Globus pallidus (tissue), 1 donor: ENCODE results near the gene ISG20L2.
A peak's percentile ranks its signal among the peaks of the same experiment; 100 is the strongest.
"Not testable (repeated sequence)": the region's sequence is repeated elsewhere in the genome, so short reads cannot be mapped to it uniquely, and the experiment has no call there.

ENCODE experiments used
- DNase-seq: peaks from one replicate; pipeline ENCODE4 v3.0.0-alpha.2; 2015; ENCODE audit warnings: low spot score

ISG20L2 gene, protein sequence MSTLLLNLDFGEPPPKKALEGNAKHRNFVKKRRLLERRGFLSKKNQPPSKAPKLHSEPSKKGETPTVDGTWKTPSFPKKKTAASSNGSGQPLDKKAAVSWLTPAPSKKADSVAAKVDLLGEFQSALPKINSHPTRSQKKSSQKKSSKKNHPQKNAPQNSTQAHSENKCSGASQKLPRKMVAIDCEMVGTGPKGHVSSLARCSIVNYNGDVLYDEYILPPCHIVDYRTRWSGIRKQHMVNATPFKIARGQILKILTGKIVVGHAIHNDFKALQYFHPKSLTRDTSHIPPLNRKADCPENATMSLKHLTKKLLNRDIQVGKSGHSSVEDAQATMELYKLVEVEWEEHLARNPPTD

DNA sequence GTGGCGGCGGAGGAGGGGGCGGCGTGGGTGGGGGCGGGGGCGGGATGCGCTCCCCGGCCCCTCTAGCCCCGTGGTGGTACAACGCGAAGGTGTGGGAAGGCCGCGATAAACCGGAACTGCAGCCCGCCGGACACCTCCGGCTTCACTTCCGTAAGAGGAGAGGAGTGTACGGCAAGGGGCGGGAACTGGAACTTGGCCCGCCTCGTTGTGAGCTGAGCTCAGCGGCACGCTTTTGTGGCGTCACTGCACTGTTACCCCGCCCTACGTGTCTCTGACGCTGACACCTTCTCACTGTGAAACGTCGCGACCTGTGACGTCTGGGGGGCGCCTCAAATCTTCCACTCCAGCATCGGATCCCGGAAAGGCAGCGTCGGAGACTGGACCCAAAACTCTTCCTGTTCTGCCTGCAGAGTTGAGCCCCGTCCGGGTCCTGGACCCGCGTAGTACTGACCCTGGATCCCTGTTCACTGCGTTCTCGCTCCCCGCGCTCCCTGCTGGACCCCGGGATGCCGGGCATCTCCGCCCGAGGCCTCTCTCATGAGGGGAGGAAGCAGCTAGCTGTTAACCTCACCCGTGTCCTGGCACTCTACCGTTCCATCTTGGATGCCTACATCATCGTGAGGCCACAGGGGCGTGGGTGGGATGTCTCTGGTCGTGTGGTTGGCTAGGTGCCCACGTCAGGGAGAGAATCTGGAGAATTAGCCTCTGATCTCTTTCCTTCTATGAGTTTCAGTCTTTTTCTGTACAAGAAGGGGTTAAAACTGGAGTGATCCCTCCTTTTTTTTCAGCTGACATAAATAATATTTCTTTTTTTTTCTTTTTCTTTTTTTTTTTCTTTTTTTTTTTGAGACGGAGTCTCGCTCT, at the start of gene ISG20L2:
Gene ISG20L2, minus strand, starts transcription at position 168 of the 864 bp plus-strand sequence. CDS start 1,114 bp downstream, outside the sequence.
- DNase-seq: peak; percentile 91

GRCh38 chr1:156777573-156777972, 49.0 kb upstream of the ISG20L2 start:
- DNase-seq: no peak

- DNase-seq: no peak
Observed at GRCh38 chr1:156776942-156777341, 48.4 kb upstream of the ISG20L2 start.

DNA sequence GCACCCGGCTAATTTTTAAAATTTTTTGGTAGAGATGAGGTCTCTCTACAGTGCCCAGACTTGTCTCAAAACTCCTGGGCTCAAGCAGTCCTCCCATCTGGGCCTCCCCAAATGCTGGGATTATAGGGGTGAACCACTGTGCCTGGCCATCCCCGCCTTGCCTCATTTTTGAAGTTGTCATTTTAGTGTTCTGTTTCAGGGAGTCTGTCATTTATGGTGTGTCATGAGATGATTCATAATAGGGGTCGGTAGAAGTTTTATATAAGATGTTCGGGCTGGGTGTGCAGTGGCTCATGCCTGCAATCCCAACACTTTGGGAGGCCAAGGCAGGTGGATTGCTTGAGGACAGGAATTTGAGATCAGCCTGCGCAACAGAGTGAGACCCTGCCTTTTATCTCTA, 47.2 kb upstream of the ISG20L2 start:
- no peak for DNase-seq

DNA sequence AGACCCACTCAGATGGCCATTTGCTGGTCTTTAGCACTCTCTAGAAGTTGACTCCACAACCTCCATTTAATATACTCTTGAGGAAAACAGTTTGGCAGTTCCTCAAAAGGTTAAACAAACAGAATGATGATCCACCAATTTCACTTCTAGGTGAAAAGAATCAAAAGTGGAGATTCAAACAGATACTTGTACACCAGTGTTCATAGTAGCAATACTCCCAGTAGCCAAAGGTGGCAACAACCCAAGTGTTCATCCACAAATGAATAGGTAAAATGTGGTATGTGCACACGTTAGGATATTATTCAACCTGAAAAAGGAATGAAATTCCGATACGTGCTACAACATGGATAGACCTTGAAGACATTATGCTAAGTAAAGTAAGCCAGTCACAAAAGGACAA, 45.0 kb upstream of the ISG20L2 start:
- no peak for DNase-seq

DNA sequence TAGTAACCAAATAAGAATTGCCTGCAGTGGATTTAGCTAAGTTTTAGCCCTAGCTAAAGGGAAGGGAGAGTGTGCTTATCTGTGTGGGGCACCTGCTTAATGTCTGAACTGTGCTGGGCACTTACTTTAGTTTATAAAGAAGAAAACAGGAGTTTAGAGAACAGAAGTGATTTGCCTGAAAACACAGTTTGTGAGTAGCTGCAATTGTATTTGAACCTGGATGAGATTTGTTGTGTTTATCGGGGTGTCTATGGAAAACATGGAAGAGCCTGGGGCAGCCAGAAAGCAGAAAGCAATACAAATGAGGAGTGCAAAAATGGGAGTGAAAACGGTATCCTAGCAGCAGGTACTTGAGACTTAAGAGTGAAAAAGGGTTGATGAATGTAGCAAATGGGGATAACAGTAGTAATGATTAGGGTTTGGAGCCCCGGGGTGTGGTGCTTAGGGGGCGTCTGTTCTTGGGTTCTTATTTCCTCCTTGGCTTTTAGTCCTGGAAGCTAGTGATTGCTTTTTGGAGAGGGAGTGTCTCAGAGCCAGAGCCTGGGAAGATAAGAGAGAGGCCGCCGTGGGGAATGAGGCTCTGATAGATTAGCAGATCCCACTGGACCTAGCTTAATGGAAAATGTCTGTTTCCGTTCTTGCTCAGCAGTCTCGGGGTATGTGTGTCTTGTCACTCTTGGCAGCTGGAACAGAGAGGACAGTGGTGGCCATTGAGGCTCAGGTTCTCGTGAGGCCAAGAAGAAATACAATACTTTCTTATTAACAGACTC, 44.3 kb upstream of the ISG20L2 start:
- no peak for DNase-seq

DNA sequence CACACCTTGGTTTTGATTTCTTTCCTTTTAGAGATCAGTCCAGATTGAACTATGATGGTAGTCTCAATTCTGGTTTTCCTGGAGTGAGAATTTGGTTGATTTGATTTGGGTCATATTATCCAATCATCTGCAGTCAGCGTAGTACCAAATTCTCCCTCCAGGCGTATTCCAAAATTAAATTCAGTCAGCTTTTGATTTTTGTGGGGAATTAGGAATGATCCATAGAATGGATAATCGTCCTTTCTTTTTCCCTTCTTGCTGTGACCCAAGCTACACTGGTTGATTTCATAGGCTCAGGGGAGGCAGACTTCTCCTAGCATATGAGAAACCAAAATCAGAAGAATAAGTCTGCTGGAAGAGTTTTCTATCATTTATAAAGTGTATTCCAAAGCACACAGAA, 43.7 kb upstream of the ISG20L2 start:
- DNase-seq: no peak

DNA sequence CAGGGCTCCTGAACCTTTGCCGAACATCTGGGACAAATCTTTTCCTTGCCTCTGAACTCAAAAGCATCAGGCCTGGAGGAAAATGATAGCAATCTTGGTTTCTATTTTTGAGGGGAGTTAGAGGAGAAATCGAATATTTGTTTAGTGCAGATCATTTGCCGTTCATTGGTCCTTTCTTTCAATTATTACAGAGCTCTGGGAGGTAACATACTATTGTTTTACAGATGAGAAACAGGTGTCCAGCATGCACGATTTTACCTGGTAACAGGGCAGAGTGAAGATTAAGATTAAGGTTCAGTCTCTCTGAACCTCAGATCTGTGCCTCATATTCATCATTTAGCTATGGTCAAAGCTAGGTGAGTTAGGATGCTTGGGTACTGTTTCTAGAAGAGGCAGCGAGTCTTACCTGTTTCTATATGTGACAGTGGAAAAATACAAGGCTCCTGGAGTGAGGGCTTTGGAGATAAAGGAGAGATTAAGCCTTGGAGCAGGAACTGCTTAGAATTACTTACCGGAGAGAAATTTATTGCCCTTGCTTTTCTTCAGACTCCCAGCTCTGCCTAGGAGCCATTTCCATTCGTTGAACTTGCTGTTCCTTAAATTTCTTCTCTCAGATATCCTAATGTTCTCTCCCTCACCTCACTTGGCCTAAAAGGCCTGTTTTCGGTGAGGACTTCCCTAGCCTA, 40.2 kb upstream of the ISG20L2 start:
- no peak for DNase-seq

GRCh38 chr1:156767879-156768604, 39.5 kb upstream of the ISG20L2 start:
- DNase-seq: peak; percentile 43

DNA sequence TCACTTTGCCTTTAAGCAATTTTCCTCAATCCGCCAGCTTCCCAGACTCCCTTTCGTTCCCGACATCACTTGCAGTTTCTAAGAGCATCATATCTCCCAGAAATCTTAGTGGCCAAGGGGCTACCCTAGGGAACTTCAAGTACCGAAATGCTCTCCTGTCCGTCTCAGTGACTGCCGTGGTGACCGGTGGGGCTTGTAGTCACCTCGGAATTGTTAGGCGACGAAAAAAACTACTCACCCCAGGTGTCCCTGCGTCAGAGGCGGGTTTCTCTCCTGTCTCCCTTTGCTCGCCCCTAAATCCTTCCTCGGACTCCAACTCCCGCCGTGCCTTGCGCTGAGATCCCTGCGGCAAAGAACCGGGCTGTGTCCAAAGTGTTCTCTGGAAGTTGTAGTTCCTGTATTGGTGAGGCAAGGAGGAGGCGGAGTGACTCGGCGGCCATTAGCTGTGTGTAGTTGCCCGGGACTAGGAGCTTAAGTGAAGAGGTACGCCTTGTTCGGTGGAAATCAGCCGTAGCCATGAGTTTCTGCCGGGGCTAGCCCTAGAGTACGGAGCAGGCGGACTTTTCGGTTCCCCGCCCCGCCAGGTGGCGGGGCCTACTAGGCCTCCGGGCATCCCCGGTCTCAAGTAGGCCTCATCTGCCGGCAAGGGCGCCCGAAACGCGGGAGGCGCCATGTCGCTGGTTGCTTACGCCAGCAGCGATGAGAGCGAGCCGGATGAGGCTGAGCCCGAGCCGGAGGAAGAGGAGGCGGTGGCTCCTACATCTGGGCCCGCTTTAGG, 38.7 kb upstream of the ISG20L2 start, which contains the start of gene PRCC:
Gene PRCC, plus strand, starts transcription at position 435 of the 778 bp plus-strand sequence. Its CDS starts 237 bp downstream, at position 672.
- DNase-seq: peak; percentile 100

- DNase-seq: no peak
Observed at GRCh38 chr1:156766298-156767100, 37.9 kb upstream of the ISG20L2 start.

GRCh38 chr1:156765666-156766065, 37.1 kb upstream of the ISG20L2 start:
- DNase-seq: no peak

DNA sequence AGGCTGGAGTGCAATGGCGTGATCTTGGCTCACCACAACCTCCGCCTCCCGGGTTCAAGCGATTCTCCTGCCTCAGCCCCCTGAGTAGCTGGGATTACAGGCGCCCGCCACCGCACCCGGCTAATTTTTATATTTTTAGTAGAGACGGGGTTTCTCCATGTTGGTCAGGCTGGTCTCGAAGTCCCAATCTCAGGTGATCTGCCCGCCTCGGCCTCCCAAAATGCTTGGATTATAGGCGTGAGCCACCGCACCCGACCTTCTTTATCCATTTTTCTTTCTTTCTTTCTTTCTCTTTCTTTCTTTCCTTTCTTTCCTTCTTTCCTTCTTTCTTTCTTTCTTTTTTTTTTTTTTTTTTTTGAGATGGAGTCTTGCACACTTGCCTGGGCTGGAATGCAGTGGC, 36.6 kb upstream of the ISG20L2 start:
- DNase-seq: not testable (repeated sequence)

DNA sequence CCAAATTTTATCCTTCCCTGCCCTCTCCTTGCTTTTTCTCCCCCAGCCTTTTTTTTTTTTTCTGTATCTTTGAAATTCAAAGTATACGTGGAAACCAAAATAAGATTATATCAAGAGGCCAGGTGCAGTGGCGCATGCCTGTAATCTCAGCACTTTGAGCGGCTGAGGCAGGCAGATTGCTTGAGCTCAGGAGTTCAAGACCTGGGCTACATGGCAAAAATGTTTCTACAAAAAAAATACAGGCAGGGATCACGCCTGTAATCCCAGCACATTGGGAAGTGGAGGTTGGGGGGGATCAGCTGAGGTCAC, 32.2 kb upstream of the ISG20L2 start:
- no peak for DNase-seq

GRCh38 chr1:156760092-156760795, 31.7 kb upstream of the ISG20L2 start:
- DNase-seq: no peak

DNA sequence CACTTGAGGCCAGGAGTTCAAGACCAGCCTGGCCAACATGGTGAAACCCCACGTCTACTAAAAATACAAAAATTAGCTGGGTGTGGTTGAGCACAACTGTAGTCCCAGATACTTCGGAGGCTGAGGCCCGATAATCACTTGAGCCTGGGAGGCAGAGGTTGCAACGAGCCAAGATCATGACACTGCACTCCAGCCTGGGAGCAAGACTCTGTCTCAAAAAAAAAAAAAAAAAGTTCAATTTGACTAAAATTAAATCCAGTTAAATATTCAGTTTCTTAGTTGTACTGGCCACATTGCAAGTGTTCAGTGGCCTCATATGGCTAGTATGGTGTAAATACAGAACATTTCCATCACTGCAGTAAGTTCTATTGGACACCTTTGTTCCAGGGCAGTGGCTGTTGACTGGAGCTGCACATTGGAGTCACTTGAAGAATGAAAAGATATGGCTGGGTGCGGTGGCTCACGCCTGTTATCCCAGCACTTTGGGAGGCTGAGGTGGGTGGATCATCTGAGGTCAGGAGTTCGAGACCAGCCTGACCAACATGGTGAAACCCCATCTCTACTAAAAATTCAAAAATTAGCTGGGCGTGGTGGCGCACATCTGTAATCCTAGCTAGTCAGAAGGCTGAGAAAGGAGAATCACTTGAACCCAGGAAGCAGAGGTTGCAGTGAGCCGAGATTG, 29.1 kb upstream of the ISG20L2 start:
- not testable (repeated sequence) for DNase-seq

- DNase-seq: no peak
Observed at GRCh38 chr1:156756355-156756754, 27.8 kb upstream of the ISG20L2 start.

- DNase-seq: no peak
Observed at GRCh38 chr1:156755527-156755950, 27.0 kb upstream of the ISG20L2 start.
